ENCODE results near the gene MED10.

The MED10 gene

GRCh38 chr5:6394429-6395101 lies 16.2 kb upstream of the MED10 start:
- TF ChIP-seq CSRNP3 (CRISPR knock-in tag; IDR thresholded peaks at IDR 0.05), result no peak
- no peak for ATAC-seq

DNA sequence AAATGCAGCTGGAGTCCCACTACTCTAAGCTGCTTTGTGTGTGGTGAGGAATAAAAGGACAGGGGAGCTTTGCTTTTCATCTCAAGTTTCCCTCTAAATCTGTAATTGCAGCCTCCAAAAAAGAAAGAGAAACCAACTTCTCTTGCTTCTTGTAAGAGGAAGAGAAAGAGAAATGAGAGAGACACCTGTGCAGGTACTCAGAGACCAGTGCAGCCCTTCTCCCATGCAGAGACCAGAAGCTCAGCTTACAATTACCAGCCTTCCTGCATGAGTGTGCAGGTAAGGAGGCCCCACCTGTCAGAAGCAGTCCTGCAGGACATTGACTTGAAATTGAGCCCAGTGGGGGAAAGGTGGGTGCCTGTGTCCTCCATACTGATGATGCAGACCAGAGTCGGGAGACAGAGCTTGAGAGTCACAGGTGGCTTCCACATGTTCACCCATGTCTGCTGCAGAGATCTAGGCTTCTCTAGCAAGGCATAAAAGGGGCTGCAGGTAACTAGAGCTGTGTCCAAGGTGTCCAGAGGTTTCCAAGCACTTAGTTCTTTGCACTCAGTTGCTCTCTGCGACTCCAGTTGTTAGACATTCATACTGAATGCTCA lies 15.3 kb upstream of the MED10 start:
- ATAC-seq, result no peak
- TF ChIP-seq ZFP3 (CRISPR knock-in tag; IDR thresholded peaks at IDR 0.05) (no peak), PATZ1 (CRISPR knock-in tag; IDR thresholded peaks at IDR 0.05; ENCODE audit: borderline replicate concordance) (no peak), BACH2 (CRISPR knock-in tag; IDR thresholded peaks at IDR 0.05; ENCODE audit: borderline replicate concordance) (no peak)
- TF ChIP-seq, protein P1, sequence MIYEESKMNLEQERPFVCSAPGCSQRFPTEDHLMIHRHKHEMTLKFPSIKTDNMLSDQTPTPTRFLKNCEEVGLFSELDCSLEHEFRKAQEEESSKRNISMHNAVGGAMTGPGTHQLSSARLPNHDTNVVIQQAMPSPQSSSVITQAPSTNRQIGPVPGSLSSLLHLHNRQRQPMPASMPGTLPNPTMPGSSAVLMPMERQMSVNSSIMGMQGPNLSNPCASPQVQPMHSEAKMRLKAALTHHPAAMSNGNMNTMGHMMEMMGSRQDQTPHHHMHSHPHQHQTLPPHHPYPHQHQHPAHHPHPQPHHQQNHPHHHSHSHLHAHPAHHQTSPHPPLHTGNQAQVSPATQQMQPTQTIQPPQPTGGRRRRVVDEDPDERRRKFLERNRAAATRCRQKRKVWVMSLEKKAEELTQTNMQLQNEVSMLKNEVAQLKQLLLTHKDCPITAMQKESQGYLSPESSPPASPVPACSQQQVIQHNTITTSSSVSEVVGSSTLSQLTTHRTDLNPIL (CRISPR knock-in tag; IDR thresholded peaks at IDR 0.05; ENCODE audit: low read depth), result no peak
- TF ChIP-seq, protein P2, sequence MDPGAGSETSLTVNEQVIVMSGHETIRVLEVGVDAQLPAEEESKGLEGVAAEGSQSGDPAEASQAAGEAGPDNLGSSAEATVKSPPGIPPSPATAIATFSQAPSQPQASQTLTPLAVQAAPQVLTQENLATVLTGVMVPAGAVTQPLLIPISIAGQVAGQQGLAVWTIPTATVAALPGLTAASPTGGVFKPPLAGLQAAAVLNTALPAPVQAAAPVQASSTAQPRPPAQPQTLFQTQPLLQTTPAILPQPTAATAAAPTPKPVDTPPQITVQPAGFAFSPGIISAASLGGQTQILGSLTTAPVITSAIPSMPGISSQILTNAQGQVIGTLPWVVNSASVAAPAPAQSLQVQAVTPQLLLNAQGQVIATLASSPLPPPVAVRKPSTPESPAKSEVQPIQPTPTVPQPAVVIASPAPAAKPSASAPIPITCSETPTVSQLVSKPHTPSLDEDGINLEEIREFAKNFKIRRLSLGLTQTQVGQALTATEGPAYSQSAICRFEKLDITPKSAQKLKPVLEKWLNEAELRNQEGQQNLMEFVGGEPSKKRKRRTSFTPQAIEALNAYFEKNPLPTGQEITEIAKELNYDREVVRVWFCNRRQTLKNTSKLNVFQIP (CRISPR knock-in tag; IDR thresholded peaks at IDR 0.05; ENCODE audit: borderline replicate concordance, low read depth), result no peak

- no peak for ATAC-seq
- TF ChIP-seq TOX (CRISPR knock-in tag; IDR thresholded peaks at IDR 0.05; ENCODE audit: borderline replicate concordance) (no peak), CSRNP3 (CRISPR knock-in tag; IDR thresholded peaks at IDR 0.05) (no peak)
These were observed 14.2 kb upstream of the MED10 start for GRCh38 chr5:6392561-6392960.

DNA sequence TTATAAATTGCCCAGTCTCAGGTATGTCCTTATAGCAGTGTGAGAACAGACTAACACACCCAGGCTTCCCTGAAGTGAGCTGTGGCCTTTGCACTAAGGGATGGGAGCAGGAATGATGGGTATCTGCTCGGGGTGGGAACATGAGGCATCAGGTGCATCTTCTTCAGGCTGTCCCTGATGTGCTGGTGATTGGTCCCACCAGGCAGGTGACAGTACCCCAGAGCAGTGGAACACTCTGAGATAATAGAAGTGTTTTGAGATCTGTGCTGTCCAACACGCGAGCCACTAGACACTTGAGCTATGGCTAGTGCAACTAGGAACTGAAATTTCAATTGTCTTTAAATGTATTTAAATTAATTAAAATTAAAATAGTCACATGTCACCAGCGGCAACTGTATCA lies 12.8 kb upstream of the MED10 start:
- TF ChIP-seq CSRNP3 (CRISPR knock-in tag; IDR thresholded peaks at IDR 0.05), result no peak
- ATAC-seq, result no peak

DNA sequence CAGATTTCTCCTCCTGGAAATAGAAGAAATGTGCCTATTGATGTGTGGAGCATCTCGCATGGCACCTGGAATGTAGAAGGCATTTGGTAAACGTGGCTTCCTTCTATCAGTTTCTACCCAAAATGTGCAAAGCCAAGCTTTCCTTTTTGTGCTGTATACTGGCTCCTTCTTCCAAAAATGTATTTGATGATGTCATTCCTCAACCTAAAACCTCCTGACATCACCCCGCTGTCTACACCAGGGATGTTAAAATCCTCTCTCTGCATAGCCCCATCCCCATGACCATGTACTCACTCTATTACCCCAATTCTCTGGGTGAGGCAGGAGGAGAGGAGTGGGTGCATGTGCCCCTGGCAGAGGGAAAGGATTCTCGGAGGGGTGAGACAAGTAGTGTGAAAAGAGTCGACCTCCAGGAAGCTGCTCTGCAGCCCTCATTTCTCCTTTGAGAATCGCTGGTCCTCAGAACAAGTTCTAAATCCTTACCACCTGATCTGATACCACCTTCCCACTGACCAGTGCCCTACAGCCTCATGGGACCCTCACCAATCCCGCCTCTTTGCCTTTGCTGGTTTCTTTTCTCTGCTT lies 11.7 kb upstream of the MED10 start:
- no peak for ATAC-seq
- TF ChIP-seq ZFP3 (CRISPR knock-in tag; IDR thresholded peaks at IDR 0.05) (no peak), ZNF70 (CRISPR knock-in tag; IDR thresholded peaks at IDR 0.05) (no peak), ZFP30 (CRISPR knock-in tag; IDR thresholded peaks at IDR 0.05) (no peak), TCF4 (CRISPR knock-in tag; IDR thresholded peaks at IDR 0.05; ENCODE audit: borderline replicate concordance) (no peak), GLIS3 (CRISPR knock-in tag; IDR thresholded peaks at IDR 0.05) (no peak)

DNA sequence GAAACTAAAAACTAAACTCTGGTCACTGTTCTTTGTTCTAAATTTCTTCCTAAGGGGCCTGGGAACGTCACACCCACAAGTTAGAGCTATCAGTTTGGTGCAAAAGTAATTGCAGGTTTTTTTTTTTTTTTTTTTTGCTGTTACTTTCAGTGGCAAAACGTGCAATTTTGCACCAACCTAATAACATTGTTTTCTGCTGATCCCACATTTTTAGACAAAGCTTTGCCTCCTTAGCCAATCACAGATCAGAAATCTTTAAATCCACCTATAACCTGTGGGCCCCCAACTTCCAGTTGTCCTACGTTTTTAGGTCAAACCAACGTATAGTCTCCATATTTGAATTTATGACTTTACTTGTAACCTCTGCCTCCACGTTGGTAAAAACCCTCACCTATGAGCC lies 11.1 kb upstream of the MED10 start:
- no peak for ATAC-seq
- TF ChIP-seq ZFP30 (CRISPR knock-in tag; IDR thresholded peaks at IDR 0.05) (no peak), BACH2 (CRISPR knock-in tag; IDR thresholded peaks at IDR 0.05; ENCODE audit: borderline replicate concordance) (no peak), PPARA (CRISPR knock-in tag; IDR thresholded peaks at IDR 0.05; ENCODE audit: borderline replicate concordance) (no peak), ZNF70 (CRISPR knock-in tag; IDR thresholded peaks at IDR 0.05) (no peak), RARB (CRISPR knock-in tag; IDR thresholded peaks at IDR 0.05) (no peak), ESRRG (CRISPR knock-in tag; IDR thresholded peaks at IDR 0.05) (no peak), CSDC2 (CRISPR knock-in tag; IDR thresholded peaks at IDR 0.05) (no peak), ZFP3 (CRISPR knock-in tag; IDR thresholded peaks at IDR 0.05) (no peak)
